ENCODE results near the gene AQP1. TPM values are rescaled to one million over a fixed set of nuclear protein-coding genes. Genes with fewer than 3 reads are reported as not detected.

Gene AQP1
- total RNA-seq, 1 experiment from 2014 or later = 0.15 TPM

GRCh38 chr7:30933124-30933974 lies 21.7 kb downstream of the AQP1 start:
- no peak for DNase-seq (ENCODE audit: extremely low read depth, low read depth)

GRCh38 chr7:30934225-30934624 lies 22.6 kb downstream of the AQP1 start:
- DNase-seq (ENCODE audit: extremely low read depth, low read depth) = no peak

- no peak for DNase-seq (ENCODE audit: extremely low read depth, low read depth)
These were observed 23.3 kb downstream of the AQP1 start for GRCh38 chr7:30934732-30935568.

- no peak for DNase-seq (ENCODE audit: extremely low read depth, low read depth)
These were observed 23.9 kb downstream of the AQP1 start for GRCh38 chr7:30935569-30935877.

- DNase-seq (ENCODE audit: extremely low read depth, low read depth) = no peak
These were observed 25.1 kb downstream of the AQP1 start for GRCh38 chr7:30936650-30937245.

GRCh38 chr7:30937416-30937815 lies 25.8 kb downstream of the AQP1 start:
- DNase-seq (ENCODE audit: extremely low read depth, low read depth) = no peak

GRCh38 chr7:30938435-30939316 lies 27.0 kb downstream of the AQP1 start:
- peak; percentile 76 for DNase-seq (ENCODE audit: extremely low read depth, low read depth)

- DNase-seq (ENCODE audit: extremely low read depth, low read depth) = no peak
These were observed 30.1 kb downstream of the AQP1 start for GRCh38 chr7:30941582-30942323.

- DNase-seq (ENCODE audit: extremely low read depth, low read depth) = no peak
These were observed 38.5 kb downstream of the AQP1 start for GRCh38 chr7:30950197-30950596.

- DNase-seq (ENCODE audit: extremely low read depth, low read depth) = no peak
These were observed 43.3 kb downstream of the AQP1 start for GRCh38 chr7:30954914-30955313.

- no peak for DNase-seq (ENCODE audit: extremely low read depth, low read depth)
These were observed 45.1 kb downstream of the AQP1 start for GRCh38 chr7:30956704-30957103.

GRCh38 chr7:30963842-30964241 lies 52.2 kb downstream of the AQP1 start, which contains the start of gene GHRHR:
GHRHR (plus strand) TSS chr7:30963953; CDS start chr7:30964069, 116 bp downstream.
- no peak for DNase-seq (ENCODE audit: extremely low read depth, low read depth)

- DNase-seq (ENCODE audit: extremely low read depth, low read depth) = no peak
These were observed 53.7 kb downstream of the AQP1 start for GRCh38 chr7:30965372-30965771.

GRCh38 chr7:30965883-30966282 lies 54.2 kb downstream of the AQP1 start:
- no peak for DNase-seq (ENCODE audit: extremely low read depth, low read depth)

GRCh38 chr7:30968294-30968693 lies 56.6 kb downstream of the AQP1 start:
- DNase-seq (ENCODE audit: extremely low read depth, low read depth) = no peak

GRCh38 chr7:30968747-30969603 lies 57.3 kb downstream of the AQP1 start:
- DNase-seq (ENCODE audit: extremely low read depth, low read depth) = no peak

- DNase-seq (ENCODE audit: extremely low read depth, low read depth) = no peak
These were observed 57.9 kb downstream of the AQP1 start for GRCh38 chr7:30969604-30969970.

GRCh38 chr7:30970074-30970473 lies 58.4 kb downstream of the AQP1 start:
- DNase-seq (ENCODE audit: extremely low read depth, low read depth) = no peak

- no peak for DNase-seq (ENCODE audit: extremely low read depth, low read depth)
These were observed 59.0 kb downstream of the AQP1 start for GRCh38 chr7:30970594-30971094.

Data from NCI-H460 (cell line).